HG03520 (cell line): ENCODE measurements around the gene AHCYL1.

ENCODE experiments used
- ATAC-seq: cut with Tn5 transposase; IDR thresholded peaks from one replicate; pipeline ENCODE4 v1.9.1; 2021; ENCODE audit warnings: mild to moderate bottlenecking, moderate library complexity; ENCODE audit not compliant: unreplicated experiment

AHCYL1 gene

GRCh38 chr1:110034451-110035235 lies 50.1 kb downstream of the AHCYL1 start, which contains the start of gene STRIP1:
STRIP1 (plus strand) TSS chr1:110034624; CDS start chr1:110034638, 14 bp downstream.
- ATAC-seq = peak; percentile 68

- no peak for ATAC-seq
Measured at GRCh38 chr1:110035236-110035752, 50.7 kb downstream of the AHCYL1 start.

- no peak for ATAC-seq
Measured at GRCh38 chr1:110038271-110038670, 53.7 kb downstream of the AHCYL1 start.

DNA sequence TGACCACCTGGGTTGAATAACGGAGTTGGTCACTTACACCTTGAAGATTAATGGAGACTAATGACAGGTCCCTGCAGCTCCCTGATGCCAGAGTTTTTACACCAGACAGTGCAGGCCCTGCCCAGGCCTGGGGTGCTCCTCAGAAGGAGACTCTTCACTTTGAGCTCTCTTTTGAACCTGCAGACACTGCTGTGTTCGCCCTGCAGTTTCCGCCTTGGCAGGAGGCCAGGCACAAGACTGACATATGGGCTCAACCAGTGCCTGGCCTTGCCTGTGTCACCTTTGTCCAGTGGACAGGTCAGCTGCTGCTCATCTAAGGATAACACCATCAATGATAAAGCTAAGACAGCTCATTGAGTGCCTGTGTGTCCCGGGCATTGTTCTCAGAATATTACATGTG lies 55.1 kb downstream of the AHCYL1 start:
- no peak for ATAC-seq

DNA sequence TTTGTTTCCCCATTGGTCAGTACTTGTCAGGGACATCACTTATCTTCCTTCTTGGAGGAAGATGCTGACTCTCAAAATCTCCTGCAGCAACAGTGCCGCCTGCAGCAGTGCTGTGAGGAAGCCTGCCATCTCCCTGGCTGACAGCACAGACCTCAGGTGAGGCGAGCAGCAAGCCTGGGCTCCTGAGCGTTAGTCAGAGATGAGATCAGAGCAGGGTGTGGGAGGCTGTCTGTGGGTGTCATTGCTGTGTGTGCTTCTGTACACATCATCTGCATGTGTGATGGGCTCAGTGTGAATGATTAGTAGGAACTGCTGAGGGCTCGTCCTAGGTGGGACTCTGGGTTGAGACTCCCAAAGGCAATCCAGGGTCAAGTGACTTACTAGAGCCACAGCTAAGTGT lies 56.0 kb downstream of the AHCYL1 start:
- ATAC-seq = no peak

GRCh38 chr1:110043016-110043415 lies 58.5 kb downstream of the AHCYL1 start:
- no peak for ATAC-seq

GRCh38 chr1:110047463-110047862 lies 62.9 kb downstream of the AHCYL1 start:
- no peak for ATAC-seq

- no peak for ATAC-seq
Measured at GRCh38 chr1:110048240-110048639, 63.7 kb downstream of the AHCYL1 start.

- no peak for ATAC-seq
Measured at GRCh38 chr1:110048923-110049601, 64.5 kb downstream of the AHCYL1 start.

DNA sequence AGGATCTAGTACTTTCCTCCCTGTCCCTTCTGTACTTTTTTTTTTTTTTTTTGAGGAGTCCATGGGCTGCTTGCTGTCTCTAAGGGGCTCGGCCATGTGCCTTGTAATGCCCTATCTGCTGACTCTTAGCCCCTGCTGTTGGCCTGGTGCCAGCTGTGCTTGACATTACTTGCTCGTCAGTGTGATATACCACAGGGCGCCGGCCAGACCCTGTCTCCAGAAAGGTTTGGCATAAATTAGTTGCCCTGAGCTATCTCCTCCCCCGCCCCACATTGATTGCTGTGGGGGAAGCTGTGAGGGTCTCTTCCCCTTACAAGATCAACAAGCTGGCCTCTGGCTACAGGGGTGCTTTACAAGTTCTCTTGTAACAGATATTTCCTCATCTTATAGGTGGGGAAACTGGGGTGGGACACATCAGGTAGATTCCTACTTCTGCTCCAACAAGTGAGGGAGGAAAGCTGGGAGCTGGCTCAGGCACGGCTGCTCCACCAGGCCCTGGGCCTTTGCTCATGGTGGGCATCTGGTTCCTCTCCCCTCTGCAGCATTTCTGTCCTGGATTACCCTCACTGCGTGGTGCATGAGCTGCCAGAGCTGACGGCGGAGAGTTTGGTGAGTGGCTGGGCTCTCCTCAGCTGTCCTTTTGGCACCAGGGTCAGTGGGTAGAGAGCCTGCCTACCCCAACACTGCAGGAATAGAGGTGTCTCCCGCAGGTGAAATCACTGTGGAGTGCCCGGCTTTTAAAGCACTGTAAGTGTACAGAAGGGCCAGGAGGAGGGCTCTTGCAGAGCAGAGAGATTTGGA lies 65.4 kb downstream of the AHCYL1 start:
- no peak for ATAC-seq

- no peak for ATAC-seq
Measured at GRCh38 chr1:110050602-110051261, 66.2 kb downstream of the AHCYL1 start.

DNA sequence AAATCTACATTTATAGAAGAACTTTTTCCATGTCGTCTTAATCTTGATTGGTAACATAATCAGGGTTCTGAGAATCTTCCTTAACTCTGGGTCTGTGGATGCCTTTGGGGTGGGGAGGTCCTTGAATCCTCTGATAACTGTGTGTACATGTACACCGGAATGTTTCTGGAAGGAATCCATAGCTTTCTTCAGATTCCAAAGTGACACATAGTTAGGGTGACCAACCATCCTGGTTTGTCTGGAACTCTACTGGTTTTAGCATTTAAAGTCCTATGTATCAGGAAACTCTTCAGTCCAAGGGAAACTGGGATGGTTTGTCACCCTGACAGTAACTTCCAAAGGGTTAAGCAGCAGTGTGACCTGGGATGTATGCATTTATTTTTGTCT lies 66.7 kb downstream of the AHCYL1 start:
- no peak for ATAC-seq

DNA sequence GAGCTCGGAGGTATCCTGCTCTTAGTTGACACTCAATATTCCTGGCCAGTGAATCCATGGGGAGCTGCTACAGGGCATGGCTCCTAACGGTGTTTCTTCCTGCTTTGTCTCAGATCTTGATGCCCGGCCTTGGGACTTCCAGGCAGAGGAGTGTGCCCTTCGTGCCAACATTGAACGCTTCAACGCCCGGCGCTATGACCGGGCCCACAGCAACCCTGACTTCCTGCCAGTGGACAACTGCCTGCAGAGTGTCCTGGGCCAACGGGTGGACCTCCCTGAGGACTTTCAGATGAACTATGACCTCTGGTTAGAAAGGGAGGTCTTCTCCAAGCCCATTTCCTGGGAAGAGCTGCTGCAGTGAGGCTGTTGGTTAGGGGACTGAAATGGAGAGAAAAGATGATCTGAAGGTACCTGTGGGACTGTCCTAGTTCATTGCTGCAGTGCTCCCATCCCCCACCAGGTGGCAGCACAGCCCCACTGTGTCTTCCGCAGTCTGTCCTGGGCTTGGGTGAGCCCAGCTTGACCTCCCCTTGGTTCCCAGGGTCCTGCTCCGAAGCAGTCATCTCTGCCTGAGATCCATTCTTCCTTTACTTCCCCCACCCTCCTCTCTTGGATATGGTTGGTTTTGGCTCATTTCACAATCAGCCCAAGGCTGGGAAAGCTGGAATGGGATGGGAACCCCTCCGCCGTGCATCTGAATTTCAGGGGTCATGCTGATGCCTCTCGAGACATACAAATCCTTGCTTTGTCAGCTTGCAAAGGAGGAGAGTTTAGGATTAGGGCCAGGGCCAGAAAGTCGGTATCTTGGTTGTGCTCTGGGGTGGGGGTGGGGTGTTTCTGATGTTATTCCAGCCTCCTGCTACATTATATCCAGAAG lies 69.2 kb downstream of the AHCYL1 start:
- ATAC-seq = peak; percentile 44

GRCh38 chr1:110055493-110056284 lies 71.1 kb downstream of the AHCYL1 start:
- ATAC-seq = no peak

- ATAC-seq = no peak
Measured at GRCh38 chr1:110056285-110056683, 71.7 kb downstream of the AHCYL1 start.

DNA sequence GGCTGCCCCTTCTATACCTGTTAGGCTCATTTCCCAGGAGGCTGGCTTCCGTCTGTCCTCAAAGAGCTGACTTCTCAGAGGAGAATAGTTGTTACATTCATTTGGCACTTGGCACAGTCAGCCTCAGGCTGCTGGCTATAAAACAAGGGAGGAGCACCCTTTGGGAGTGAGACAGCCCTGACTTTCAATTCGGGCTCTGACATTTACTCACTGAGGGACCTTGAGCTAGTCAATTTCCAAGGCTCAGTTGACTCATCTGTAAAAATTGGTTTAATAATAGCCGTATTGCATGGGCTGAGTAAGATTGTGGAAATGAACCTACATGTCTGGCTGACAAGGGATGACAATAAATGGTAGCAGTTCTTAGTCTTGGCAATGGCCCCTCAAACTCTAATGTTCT lies 72.2 kb downstream of the AHCYL1 start:
- ATAC-seq = no peak

GRCh38 chr1:110057963-110058518 lies 73.5 kb downstream of the AHCYL1 start:
- no peak for ATAC-seq

GRCh38 chr1:110058591-110058990 lies 74.0 kb downstream of the AHCYL1 start:
- ATAC-seq = no peak
